NCI-H526 treated with DMSO at 0.1 percent for 48 hours (cell line): Measurements from ENCODE around the gene UAP1L1.

Experiments
- DNase-seq: peaks from one replicate; lab custom pipeline; 2025; lab: John Stamatoyannopoulos, UW

Gene UAP1L1

DNA sequence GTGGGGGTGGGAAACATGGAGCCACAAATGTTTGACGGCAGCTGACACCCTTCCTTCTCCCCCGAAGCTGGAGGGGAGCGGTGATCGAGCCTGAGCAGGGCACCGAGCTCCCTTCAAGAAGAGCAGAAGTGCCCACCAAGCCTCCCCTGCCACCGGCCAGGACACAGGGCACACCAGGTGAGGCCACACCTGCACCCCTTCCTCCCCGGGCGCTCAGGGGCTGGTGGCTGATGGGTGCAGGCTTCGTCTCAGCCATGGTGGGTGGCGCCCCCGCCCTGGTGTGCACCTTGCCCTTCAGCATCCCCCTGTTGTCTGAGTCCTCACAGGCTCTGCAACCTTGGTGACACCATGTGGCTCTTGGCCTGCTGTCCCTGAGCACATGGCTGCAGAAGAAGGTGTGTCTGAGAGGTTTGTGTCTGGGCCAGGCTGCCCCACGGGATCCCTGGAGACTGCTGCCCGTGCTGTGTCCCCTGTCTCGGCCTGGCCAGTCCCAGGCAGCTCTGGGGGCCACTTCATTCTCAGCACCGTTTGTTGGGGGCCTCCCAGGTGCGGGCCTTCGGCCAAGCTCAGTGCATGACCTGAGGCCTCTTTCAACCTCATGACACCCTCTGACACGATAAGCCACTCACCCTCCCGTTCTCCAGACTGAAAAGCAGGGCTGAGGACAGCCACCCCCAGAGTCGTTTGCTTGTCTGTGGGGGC lies 20.6 kb downstream of the UAP1L1 start:
- no peak for DNase-seq

DNA sequence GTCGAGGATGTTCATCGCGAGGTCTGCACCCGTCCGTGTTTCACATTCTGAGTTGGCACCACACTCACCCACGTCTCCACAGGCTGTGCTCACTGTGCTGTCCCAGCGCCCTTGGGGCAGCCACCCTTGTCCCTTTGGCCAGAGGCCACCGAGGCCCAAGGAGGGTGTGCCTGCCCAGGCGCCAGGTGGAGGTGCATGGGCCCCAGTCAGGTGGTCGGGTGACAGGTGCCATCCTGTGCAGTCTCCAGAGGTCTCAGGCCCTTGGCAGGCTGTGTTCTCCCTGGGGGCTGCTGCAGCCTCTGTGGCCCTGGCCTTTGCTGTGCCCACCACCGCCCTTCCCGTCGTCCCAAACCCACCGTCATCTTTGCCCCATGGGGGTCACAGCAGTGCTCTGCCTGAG lies 21.9 kb downstream of the UAP1L1 start:
- DNase-seq = no peak

DNA sequence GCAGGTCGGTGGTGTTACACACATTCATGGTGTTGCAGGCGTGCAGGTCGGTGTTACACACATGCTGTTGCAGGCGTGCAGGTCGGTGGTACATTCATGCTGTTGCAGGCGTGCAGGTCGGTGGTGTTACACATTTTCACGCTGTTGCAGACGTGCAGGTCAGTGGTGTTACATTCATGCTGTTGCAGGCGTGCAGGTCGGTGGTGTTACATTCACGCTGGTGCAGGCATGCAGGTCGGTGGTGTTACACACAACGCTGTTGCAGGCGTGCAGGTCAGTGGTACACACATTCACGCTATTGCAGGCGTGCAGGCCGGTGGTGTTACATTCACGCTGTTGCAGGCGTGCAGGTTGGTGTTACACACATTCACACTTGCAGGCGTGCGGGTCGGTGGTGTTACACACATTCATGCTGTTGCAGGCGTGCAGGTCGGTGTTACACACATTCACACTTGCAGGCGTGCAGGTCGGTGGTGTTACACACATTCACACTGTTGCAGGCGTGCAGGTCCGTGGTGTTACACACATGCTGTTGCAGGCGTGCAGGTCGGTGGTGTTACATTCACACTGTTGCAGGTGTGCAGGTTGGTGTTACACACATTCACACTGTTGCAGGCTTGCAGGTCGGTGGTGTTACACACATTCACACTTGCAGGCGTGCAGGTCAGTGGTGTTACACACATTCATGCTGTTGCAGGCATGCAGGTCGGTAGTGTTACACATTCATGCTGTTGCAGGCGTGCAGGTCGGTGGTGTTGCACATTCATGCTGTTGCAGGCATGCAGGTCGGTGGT lies 26.1 kb downstream of the UAP1L1 start:
- no peak for DNase-seq

DNA sequence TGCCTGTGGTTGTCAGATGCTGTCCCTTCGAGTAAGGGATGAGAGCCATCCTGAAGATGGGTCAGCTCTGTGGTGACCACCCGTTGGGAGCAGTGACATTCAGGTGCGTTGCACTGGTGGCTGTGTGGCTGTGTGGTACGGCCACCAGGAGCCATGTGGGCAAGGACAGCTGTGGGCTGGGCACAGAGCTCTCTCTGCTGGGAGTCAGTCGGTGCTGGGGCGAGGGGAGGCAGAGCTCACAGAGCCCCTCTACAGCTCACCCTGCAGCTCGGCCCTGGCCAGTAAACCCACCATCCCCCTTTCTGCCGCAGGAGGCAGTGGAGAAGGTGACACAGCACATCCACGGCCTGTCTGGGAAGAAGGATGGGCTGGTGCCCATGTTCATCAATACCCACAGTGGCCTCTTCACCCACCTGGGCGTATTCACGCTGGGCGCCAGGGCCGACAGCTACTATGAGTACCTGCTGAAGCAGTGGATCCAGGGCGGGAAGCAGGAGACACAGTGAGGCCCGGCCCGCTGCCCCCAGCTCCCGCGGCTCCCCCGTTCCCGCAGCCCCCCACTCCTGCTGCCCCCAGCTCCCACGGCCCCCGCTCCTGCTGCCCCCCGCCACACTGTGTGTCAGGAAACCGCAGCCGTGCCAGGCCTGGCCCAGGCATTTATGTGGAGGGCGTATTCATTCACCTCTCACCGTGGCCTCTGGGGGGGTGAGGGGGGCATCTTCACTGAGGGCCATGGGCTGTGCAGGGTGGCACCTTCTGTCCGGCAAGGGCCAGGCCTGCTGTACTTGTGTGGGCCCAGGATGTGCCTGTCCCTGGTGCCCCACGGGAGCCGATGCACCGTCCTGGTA lies 28.7 kb downstream of the UAP1L1 start:
- no peak for DNase-seq

DNA sequence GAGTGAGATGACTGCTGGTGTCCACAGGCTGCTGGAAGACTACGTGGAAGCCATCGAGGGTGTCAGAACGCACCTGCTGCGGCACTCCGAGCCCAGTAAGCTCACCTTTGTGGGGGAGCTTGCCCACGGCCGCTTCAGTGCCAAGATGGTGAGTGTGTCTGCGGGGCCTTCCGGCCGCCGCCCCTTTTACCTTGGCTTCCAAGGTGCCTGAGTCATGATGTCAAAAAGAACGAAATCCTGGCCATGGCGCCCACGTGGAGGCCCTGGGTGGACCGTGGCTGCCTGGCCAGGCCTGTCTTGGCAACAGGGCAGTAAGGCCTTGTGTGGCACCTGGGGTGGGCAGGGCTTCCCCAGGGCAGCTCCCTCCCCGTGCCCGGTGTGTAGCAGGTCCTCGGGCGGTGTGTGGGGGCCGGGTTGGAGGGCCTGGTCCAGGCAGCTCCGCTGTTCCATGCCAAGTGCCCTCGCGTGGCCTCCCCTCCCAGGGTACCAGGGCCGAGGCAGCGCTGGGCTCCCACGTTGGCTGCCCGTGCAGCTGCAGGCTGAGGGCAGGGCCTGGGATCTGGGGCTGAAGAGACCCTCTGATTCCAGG lies 29.4 kb downstream of the UAP1L1 start:
- no peak for DNase-seq

DNA sequence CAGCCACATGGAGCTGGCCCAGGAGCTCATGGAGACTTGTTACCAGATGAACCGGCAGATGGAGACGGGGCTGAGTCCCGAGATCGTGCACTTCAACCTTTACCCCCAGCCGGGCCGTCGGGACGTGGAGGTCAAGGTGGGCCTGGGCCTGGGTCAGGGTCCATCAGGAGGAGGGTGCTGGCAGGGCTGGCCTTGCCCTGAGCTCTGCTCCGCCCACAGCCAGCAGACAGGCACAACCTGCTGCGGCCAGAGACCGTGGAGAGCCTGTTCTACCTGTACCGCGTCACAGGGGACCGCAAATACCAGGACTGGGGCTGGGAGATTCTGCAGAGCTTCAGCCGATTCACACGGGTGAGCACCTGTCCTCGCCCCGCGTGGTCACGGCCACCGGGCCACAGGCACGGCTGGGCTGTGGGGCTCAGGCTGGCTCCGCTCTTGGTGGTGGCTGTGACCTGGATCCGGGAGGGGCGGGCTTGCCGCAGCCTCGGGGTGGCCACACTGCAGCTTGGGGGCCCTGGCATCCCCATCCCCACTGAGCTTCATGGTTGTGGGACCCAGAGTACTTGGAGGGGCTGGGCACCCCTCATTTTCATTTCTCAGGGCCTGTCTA lies 30.1 kb downstream of the UAP1L1 start:
- no peak for DNase-seq

DNA sequence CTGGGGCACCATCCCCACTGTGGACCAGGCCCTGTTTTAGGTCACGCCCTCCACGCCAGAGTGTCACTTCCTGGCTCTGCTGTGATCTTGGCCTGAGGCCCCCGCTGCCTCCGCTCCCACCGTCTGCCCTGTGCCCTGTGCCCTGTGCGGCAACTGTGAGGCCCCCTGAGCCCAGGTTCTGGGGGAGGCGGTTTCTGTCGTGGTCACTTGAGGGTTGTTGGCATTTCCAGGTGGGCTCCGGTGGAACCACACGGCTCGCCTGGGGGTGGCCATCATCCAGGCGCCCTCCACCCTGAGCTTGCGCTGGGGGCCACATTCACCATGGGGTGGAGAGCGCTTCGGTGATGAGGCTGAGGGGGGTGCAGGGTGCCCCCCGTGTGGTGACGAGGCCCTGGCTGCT lies 30.7 kb downstream of the UAP1L1 start:
- no peak for DNase-seq

DNA sequence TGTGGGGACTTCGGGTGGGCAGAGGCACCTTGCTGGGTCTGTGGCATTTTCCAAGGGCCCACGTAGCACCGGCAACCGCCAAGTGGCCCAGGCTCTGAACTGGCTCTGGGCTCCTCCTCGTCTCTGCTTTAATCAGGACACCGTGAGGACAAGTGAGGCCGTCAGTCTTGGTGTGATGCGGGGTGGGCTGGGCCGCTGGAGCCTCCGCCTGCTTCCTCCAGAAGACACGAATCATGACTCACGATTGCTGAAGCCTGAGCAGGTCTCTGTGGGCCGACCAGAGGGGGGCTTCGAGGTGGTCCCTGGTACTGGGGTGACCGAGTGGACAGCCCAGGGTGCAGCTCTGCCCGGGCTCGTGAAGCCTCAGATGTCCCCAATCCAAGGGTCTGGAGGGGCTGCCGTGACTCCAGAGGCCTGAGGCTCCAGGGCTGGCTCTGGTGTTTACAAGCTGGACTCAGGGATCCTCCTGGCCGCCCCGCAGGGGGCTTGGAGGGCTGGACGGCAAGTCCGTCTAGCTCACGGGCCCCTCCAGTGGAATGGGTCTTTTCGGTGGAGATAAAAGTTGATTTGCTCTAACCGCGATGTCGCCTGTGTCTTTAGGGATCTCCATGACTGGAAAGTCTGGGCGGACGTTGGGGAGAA lies 31.4 kb downstream of the UAP1L1 start:
- DNase-seq = no peak

DNA sequence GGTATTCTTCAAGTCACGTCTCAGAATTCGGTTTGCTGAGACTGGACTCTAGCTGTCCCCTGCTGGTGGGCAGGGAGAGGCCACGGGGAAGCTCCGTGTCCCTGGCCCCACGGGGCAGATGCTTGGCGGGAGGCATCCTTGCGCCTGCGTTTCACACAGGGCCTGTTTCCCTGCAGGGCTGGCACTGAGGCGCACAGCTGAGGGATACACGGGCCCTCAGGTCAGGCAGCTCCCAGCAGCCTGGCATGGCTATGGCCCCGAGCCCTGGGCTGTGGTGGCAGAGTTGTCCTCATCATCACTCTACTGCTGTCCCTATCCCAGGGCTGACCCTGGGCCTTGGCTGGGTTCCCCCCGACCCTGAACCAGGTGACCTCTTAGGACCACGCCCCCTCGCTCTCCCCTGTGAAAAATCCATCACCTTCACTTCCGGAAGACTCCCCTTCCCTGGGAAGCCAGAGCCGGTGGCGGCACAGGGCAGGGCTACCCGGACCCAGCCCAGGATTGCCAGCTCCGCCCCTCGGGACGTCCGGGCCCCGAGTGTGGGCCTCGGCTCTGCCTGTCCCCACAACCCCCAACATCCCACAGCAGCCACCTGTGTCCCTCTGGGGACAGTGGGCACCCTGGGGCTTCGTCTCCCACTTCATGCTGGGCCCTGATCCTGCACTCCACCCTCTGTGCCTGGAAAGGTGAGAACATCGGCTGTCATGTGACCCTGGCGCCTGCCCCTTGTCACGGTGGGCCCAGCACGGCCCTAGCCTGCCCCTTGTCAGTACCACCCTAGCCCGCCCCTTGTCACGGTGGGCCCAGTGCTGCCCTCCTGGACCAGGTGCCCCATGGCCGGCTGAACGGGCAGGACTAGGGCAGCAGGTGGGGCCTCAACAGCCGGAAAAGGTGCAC lies 32.2 kb downstream of the UAP1L1 start:
- DNase-seq = no peak

DNA sequence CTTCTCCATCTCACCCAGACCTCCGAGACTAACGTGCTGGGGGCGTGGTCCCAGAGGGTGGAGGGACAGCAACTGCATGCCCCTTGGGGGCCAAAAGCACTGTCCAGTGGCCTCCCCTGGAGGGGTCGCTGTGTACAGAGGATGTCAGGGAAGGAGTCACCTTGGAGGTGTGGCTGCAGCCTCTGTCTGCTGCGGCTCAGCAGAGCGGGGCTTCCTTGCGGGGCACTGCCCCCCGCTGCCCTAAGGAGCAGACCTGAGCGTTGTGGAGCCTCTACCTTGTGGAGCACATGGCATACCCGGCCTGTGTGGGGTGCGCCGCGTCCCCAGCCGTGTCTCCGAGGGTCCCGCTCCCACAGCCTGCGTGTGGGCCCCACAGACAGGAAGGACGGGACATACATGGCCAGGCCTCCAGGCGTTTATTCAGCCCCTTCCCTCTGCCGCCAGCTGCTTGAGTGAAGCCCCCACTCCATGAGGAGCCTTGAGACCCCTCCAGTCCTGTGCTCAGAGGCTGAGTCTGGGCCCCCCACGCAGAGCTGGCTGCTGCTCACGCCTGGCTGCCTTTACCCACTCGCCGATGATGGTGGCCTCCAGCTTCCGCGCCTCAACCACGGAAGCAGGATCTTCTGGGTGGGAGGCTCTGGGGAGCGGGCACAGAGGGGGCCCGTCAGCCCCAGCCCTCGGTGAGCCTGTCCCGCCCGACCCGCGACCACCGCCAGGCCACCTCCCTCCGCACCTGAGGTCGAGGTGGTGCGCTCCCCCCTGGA lies 33.0 kb downstream of the UAP1L1 start:
- no peak for DNase-seq

DNA sequence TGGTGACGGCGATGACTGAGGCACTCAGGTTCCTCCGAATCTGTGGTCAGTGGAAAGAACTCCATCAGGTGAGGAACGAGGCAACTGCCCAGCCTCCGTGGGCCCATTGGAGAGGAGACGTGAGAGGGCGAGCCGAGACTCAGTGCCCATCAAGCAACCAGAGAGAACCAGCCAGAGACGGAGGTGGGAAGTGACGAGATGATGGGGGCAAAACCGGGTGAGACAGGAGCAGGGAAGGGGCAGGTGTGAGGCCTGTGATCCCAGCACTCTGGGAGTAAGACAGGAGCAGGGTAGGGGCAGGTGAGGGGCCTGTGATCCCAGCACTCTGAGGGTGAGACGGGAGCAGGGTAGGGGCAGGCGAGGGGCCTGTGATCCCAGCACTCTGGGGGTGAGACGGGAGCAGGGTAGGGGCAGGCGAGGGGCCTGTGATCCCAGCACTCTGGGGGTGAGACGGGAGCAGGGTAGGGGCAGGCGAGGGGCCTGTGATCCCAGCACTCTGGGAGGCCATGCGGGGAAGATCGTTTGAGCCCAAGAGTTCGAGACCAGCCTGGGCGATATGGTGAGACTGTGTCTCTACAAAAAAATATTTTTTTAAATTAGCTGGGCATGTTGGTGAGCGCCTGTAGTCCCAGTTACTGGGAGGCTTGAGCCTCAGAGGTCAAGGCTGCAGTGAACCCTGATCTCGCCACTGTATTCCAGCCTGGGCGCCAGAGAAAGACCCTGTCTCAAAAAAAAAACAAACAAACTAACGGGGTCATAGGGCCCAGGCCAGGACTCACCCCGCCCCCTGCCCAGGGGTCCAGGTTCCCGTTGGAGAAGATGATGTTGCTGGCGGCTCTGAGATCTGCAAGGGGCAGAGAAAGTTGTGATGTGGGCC lies 33.8 kb downstream of the UAP1L1 start:
- DNase-seq = no peak

DNA sequence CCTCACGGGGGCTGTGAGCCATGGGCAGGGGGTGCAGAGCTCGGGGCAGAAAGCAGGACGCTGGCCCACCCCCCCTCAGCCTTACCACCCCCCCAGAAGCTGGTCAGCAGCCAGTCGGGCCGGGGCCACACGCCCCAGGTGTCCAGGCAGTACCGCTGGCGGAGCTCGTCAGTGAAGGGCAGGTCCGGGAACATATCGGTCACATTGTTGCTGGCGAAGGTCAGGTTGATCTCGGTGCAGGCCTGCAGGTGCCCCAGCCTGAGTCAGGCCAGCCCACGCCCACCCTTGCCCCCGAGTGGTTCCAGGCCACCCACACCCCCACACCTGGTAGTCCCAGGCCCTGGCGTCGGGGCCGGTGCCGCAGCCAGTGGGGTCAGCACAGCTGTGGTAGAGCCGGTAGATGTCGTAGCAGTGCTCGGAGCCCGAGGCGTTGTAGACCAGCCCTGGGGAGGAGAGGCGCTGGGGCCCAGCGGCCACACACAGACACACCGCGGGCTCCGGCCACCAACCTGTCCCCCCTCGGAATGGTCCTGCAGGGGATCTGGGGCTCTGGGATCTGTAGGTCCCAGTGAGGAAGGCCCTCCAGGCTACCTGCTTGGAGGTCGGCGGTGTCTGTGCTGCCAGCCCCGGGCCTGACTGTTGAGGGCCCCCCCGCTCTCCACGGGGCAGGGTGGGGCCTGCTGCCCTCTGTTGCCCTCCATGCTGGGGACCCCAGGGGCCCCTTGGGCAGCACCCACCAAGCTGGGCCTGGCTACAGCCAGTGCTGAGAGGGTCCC lies 34.7 kb downstream of the UAP1L1 start:
- no peak for DNase-seq

DNA sequence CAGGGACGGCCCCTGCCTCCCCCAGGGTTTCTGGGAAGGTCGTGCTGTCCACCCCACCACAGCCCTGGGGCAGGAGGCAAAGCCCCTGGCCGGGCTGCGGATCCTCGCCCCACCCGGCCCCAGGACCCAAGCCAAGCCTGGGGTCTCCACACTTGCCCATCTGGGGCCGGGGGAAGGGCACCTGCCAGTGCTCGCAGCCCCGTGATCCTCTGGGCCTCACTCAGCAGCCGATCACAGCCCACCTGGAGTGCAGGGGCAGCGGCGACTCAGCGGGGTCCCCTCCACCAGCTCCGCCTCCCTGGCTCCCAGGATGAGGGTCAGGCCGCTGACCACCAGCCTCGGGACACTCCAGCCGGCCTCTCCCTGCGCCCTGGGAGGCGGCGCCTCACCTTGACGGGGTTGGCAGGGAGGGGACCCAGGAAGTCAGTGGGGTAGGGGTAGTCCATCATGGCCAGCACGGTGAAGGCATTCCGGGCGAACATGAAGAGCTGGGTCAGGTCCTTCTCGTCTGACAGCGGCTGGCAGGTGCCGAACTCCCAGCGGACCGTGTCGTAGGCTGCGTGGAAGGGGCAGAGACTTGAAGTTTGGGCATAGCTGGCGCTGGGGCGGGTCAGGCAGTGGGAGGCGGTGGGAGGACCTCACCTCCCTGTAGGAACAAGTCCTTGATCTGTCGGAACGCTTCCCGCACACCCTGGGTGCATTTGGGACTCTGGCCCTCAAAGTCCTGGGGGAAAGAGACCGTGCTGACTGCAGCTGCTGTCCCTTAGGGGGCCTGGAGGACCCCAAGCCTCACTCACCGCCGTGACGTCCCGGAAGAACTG lies 35.5 kb downstream of the UAP1L1 start:
- no peak for DNase-seq

DNA sequence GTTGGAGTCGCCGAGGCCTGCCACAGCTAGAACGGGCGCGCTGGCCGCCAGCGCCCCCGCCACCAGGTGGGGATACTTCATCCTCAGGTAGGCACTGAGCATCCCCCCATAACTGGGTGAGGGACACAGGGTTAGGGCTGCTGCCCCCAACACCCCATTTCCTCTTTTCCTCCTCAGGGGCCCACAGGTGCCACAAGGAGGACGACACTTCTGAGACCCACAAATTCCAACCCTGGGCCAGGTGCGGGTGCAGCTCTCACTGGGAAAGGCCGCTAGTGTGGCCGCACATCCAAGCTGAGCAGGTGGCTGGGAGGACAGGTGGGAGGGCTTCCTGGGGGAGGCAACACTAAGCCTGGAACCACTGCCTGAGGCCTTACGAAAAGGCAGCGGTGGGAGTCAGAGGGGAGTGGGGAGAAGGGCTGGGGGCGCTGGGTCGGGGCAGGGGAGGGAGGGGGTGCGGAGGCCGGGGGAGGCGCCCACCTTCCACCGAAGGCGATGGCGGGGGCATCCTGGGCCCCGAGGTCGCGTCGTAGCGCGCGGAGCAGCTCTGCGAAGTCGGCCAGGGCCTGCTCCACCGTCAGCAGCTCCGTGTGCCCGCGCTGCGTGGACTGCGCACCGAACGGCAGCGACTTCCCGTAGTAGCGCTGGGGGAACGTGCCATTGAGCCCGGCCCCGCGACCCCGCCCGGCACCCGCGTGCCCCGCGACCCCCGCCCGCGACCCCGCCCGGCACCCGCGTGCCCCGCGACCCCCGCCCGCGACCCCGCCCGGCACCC lies 36.3 kb downstream of the UAP1L1 start:
- no peak for DNase-seq

DNA sequence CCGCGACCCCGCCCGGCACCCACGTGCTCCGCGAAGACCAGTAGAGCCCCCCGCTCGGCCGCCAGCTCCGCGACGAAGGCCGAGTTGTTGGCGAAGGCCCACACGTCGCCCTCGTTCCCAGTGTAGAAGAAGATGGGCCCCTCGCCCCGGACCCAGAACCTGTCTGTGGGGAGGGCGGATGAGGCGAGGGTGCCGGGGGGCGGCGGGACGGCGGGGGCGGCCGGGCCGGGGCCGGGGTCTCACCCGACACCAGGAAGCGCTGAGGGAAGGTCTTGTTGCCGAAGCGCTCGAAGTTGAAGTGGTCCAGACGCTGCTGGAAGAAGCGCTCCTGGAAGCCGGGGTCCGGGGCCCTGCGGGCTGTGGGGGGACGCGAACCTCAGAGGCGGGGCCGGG lies 36.9 kb downstream of the UAP1L1 start:
- no peak for DNase-seq
